Astrocyte (in vitro differentiated cells and primary cell): Measurements from ENCODE around the gene NOC2L. TPM values are rescaled to one million over a fixed set of nuclear protein-coding genes. Genes with fewer than 3 reads are reported as not detected.

ENCODE experiments used
- DNase-seq: peaks from one replicate; pipeline ENCODE4 v3.0.0-alpha.2; 2010; ENCODE audit warnings: low read depth
- FAIRE-seq: peaks from 2 replicates; lab custom pipeline; 2011; peaks lifted over from hg19 to GRCh38; lab: Jason Lieb, UNC
- H2AFZ ChIP-seq: 2 replicates; pipeline ENCODE4 v1.6.0; 2012; ENCODE audit warnings: low read depth, low read length, inconsistent platforms
- H3K27ac ChIP-seq: 2 replicates; pipeline ENCODE4 v1.5.1; 2011; ENCODE audit warnings: low read depth, low read length, inconsistent platforms
- H3K27me3 ChIP-seq: 2 replicates; pipeline ENCODE4 v1.6.0; 2011; ENCODE audit warnings: low read length, inconsistent platforms; ENCODE audit not compliant: insufficient read depth
- H3K36me3 ChIP-seq: 2 replicates; pipeline ENCODE4 v1.5.1; 2011; ENCODE audit warnings: low read length, inconsistent platforms; ENCODE audit not compliant: insufficient read depth
- H3K4me1 ChIP-seq: 2 replicates; pipeline ENCODE4 v1.5.1; 2011; ENCODE audit warnings: low read length, inconsistent platforms; ENCODE audit not compliant: insufficient read depth
- H3K4me2 ChIP-seq: 2 replicates; pipeline ENCODE4 v1.6.0; 2012; ENCODE audit warnings: low read length, inconsistent platforms
- H3K4me3 ChIP-seq: 2 replicates; pipeline ENCODE4 v1.5.1; 2011; ENCODE audit warnings: low read depth, mild to moderate bottlenecking, low read length, inconsistent platforms; ENCODE audit not compliant: insufficient read depth
- H3K79me2 ChIP-seq: 2 replicates; pipeline ENCODE4 v1.6.0; 2012; ENCODE audit warnings: mild to moderate bottlenecking, low read length, inconsistent platforms; ENCODE audit not compliant: insufficient read depth
- H3K9ac ChIP-seq: 2 replicates; pipeline ENCODE4 v1.6.0; 2012; ENCODE audit warnings: mild to moderate bottlenecking, low read length, inconsistent platforms
- H3K9me3 ChIP-seq: 2 replicates; pipeline ENCODE4 v1.5.1; 2012; ENCODE audit warnings: low read depth, mild to moderate bottlenecking, low read length, inconsistent platforms; ENCODE audit not compliant: insufficient read depth
- H4K20me1 ChIP-seq: 2 replicates; pipeline ENCODE4 v1.6.0; 2012; ENCODE audit warnings: low read length, inconsistent platforms; ENCODE audit not compliant: insufficient read depth
- H3K27ac Mint-ChIP-seq: one replicate; pipeline ENCODE4 v1.8.0; 2021; ENCODE audit warnings: mild to moderate bottlenecking, mixed read lengths; ENCODE audit not compliant: unreplicated experiment
- H3K27me3 Mint-ChIP-seq: one replicate; pipeline ENCODE4 v1.8.0; 2021; ENCODE audit warnings: low read depth, mixed read lengths; ENCODE audit not compliant: unreplicated experiment
- H3K36me3 Mint-ChIP-seq: one replicate; pipeline ENCODE4 v1.8.0; 2021; ENCODE audit warnings: low read depth, mixed read lengths; ENCODE audit not compliant: unreplicated experiment
- H3K4me1 Mint-ChIP-seq: one replicate; pipeline ENCODE4 v1.8.0; 2021; ENCODE audit warnings: low read depth, mixed read lengths; ENCODE audit not compliant: unreplicated experiment
- H3K4me3 Mint-ChIP-seq: one replicate; pipeline ENCODE4 v1.8.0; 2021; ENCODE audit warnings: mild to moderate bottlenecking, moderate library complexity, mixed read lengths; ENCODE audit not compliant: unreplicated experiment
- H3K9me3 Mint-ChIP-seq: one replicate; pipeline ENCODE4 v1.8.0; 2021; ENCODE audit warnings: mild to moderate bottlenecking, mixed read lengths; ENCODE audit not compliant: unreplicated experiment
- EZH2 ChIP-seq: IDR thresholded peaks from 2 replicates; pipeline ENCODE4 v1.6.1; 2012; ENCODE audit warnings: mild to moderate bottlenecking, low read length, inconsistent platforms; ENCODE audit not compliant: insufficient read depth
- total RNA-seq: library from RNA; stranded (reverse); gene quantifications from 2 replicates; pipeline ENCODE4 v1.2.1, GENCODE V29; 2021
- TF ChIP-seq, protein P1 (sequence below): IDR thresholded peaks from 2 replicates; pipeline ENCODE4 v1.5.1; 2011; ENCODE audit warnings: low read depth, mild to moderate bottlenecking, inconsistent platforms, low read length, moderate library complexity; ENCODE audit not compliant: insufficient read depth

NOC2L gene
- total RNA-seq, 1 donor from 2014 or later, result 91.4 TPM

DNA sequence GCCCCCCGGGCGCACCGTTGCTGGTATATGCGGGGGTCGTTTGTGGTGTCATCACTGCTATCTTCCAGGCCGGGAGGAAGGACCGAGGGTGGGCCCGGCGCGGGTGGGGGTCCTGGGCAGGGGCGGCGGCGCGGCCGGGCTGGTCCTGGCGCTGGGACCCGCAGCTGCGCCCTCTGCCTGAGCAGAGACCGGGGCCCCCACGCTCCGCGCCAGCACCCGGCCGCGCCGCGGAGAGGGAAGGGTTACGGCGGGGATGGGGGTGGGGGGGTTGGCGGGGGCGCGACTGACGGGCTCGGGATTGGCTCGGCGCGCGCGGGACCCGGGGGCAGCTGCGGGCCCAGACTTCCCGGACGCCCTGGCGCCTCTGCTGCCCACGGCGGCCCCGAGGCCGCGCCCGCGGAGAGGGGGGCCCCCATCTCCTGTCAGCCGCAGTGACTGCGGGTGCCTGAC, 49.2 kb downstream of the NOC2L start:
- Mint-ChIP-seq H3K9me3 (no peaks in the 10 kb centered on the region), H3K27me3 (peaks cover 40% of the 10 kb centered on the region), H3K4me3 (no peak overlapping the region), H3K27ac (no peak overlapping the region), H3K4me1 (peaks cover 4% of the 10 kb centered on the region), H3K36me3 (no peaks in the 10 kb centered on the region)
- Histone ChIP-seq H3K79me2 (no peaks in the 10 kb centered on the region), H3K4me3 (no peak overlapping the region), H3K27me3 (peaks cover 5% of the 10 kb centered on the region), H2AFZ (no peak overlapping the region), H3K36me3 (no peaks in the 10 kb centered on the region), H3K4me1 (peaks cover 21% of the 10 kb centered on the region), H3K9me3 (no peaks in the 10 kb centered on the region), H3K27ac (no peak overlapping the region), H3K9ac (no peak overlapping the region), H4K20me1 (peaks cover 3% of the 10 kb centered on the region), H3K4me2 (peak overlapping the region; percentile 48)
- FAIRE-seq, result no peak
- DNase-seq, result no peak
- TF ChIP-seq, protein P1, sequence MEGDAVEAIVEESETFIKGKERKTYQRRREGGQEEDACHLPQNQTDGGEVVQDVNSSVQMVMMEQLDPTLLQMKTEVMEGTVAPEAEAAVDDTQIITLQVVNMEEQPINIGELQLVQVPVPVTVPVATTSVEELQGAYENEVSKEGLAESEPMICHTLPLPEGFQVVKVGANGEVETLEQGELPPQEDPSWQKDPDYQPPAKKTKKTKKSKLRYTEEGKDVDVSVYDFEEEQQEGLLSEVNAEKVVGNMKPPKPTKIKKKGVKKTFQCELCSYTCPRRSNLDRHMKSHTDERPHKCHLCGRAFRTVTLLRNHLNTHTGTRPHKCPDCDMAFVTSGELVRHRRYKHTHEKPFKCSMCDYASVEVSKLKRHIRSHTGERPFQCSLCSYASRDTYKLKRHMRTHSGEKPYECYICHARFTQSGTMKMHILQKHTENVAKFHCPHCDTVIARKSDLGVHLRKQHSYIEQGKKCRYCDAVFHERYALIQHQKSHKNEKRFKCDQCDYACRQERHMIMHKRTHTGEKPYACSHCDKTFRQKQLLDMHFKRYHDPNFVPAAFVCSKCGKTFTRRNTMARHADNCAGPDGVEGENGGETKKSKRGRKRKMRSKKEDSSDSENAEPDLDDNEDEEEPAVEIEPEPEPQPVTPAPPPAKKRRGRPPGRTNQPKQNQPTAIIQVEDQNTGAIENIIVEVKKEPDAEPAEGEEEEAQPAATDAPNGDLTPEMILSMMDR, result no peak
- no peak for TF ChIP-seq EZH2

DNA sequence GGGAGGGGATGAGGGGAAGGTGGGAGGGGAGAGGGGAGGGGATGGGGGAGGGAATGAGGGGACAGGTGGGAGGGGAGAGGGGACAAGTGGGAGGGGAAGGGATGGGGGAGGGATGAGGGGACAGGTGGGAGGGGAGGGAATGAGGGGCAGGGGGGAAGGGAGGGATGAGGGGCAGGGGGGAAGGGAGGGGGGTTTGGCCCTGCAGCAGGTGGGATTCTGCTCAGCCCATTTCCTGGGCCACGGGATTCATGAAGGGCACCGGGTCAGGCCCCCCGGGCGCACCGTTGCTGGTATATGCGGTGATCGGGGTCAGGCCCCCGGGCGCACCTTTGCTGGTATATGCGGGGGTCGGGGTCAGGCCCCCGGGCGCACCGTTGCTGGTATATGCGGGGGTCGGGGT, 50.4 kb downstream of the NOC2L start:
- peaks cover 4% of the 10 kb centered on the region for H3K4me1 Mint-ChIP-seq
- no peaks in the 10 kb centered on the region for H3K9me3 Mint-ChIP-seq
- Histone ChIP-seq H3K79me2 (no peaks in the 10 kb centered on the region), H4K20me1 (peaks cover 3% of the 10 kb centered on the region), H3K4me3 (no peak overlapping the region), H3K4me1 (peaks cover 24% of the 10 kb centered on the region), H3K27me3 (peaks cover 5% of the 10 kb centered on the region), H3K9me3 (no peaks in the 10 kb centered on the region), H2AFZ (no peak overlapping the region), H3K4me2 (no peak overlapping the region), H3K36me3 (no peaks in the 10 kb centered on the region), H3K27ac (no peak overlapping the region), H3K9ac (no peak overlapping the region)
- no peak for FAIRE-seq
- H3K4me3 Mint-ChIP-seq, result no peak overlapping the region
- peaks cover 32% of the 10 kb centered on the region for H3K27me3 Mint-ChIP-seq
- no peak for DNase-seq
- H3K27ac Mint-ChIP-seq, result no peak overlapping the region
- no peak for TF ChIP-seq EZH2
- TF ChIP-seq, protein P1, result no peak
- H3K36me3 Mint-ChIP-seq, result no peaks in the 10 kb centered on the region

DNA sequence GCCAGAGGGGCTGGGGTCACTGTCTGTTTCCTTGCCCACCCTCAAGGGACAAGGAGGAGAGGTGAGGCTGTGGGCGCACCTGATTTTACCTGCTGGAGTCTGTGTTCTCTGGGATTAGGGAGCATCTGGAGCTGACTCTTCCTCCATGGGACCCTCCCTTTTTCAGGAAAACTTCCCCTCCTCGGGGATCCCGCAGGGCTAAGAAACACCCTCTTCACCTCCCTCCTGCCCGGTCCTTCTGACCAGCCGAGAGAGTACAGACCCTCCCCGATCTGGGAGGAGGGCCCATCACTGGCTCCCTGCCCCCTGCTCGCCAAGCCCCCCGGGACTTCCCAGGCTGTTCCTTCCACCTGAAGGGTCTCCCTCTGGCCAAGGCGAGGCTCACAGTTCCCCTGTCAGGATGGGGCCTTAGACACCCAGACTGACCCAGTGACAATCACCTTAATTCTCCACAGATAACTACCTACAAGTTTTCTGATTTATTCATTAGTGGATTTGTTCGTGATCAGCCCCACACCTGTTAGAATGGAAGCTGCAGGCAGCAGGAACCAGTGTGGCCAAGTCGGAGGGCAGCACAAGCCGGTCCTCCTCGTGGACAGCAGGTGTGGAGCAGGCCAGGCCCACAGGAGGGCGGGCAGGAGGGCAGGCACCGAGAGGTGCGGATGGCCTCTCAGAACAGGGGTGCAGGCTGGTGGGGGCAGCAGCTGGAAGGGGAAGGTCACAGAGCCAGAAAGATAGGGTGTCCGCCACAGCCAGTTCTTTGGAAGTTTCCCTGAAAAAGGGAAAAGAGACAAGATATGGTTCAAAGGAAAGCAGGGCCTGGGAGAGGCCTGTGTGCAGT, 51.2 kb downstream of the NOC2L start:
- H3K36me3 Mint-ChIP-seq, result no peaks in the 10 kb centered on the region
- DNase-seq (no peak), FAIRE-seq (no peak)
- Histone ChIP-seq H3K27me3 (peaks cover 5% of the 10 kb centered on the region), H2AFZ (no peak overlapping the region), H3K4me2 (no peak overlapping the region), H3K79me2 (no peaks in the 10 kb centered on the region), H4K20me1 (peaks cover 3% of the 10 kb centered on the region), H3K9ac (no peak overlapping the region), H3K27ac (no peak overlapping the region), H3K36me3 (no peaks in the 10 kb centered on the region), H3K4me3 (no peak overlapping the region), H3K9me3 (no peaks in the 10 kb centered on the region), H3K4me1 (peaks cover 25% of the 10 kb centered on the region)
- H3K4me1 Mint-ChIP-seq, result peaks cover 4% of the 10 kb centered on the region
- H3K9me3 Mint-ChIP-seq, result no peaks in the 10 kb centered on the region
- no peak overlapping the region for H3K27ac Mint-ChIP-seq
- no peak overlapping the region for H3K4me3 Mint-ChIP-seq
- peaks cover 35% of the 10 kb centered on the region for H3K27me3 Mint-ChIP-seq
- TF ChIP-seq, protein P1, result no peak
- TF ChIP-seq EZH2, result no peak
